SJCRH30 (cell line): ENCODE results near the gene DAO. TPM values are rescaled to one million over a fixed set of nuclear protein-coding genes. Genes with fewer than 3 reads are reported as not detected.
"Not testable (repeated sequence)": the region's sequence is repeated elsewhere in the genome, so short reads cannot be mapped to it uniquely, and the experiment has no call there.

Experiments
- DNase-seq, 2 experiments: peaks; one replicate each; pipeline ENCODE4 v3.0.0-alpha.2; 2015 to 2020
- H3K27ac ChIP-seq: fragments of 250-450 bp; sonication (Bioruptor Pico); 2 replicates; pipeline ENCODE4 v1.5.1; 2020; ENCODE audit warnings: mild to moderate bottlenecking, moderate library complexity
- H3K27me3 ChIP-seq: fragments of 250-450 bp; sonication (Bioruptor Pico); 2 replicates; pipeline ENCODE4 v1.5.1; 2020; ENCODE audit warnings: mild to moderate bottlenecking, moderate library complexity
- H3K36me3 ChIP-seq: fragments of 250-450 bp; sonication (Bioruptor Pico); 2 replicates; pipeline ENCODE4 v1.5.1; 2020; ENCODE audit warnings: mild to moderate bottlenecking, moderate library complexity
- H3K4me1 ChIP-seq: fragments of 250-450 bp; sonication (Bioruptor Pico); 2 replicates; pipeline ENCODE4 v1.5.1; 2020; ENCODE audit warnings: mild to moderate bottlenecking, moderate library complexity
- H3K4me3 ChIP-seq: fragments of 250-450 bp; sonication (Bioruptor Pico); 2 replicates; pipeline ENCODE4 v1.5.1; 2020; ENCODE audit warnings: mild to moderate bottlenecking, moderate library complexity
- H3K9me3 ChIP-seq: fragments of 250-450 bp; sonication (Bioruptor Pico); replicated peaks from 2 replicates; pipeline ENCODE4 v1.5.1; 2020; ENCODE audit warnings: mild to moderate bottlenecking, moderate library complexity
- total RNA-seq: library from RNA; depleted of rRNA; stranded (reverse); fragments of >200 nt; shearing (Covaris generic); gene quantifications from 2 replicates; pipeline ENCODE4 v1.2.3, GENCODE V29; 2014

DAO gene
- total RNA-seq, 1 experiment from 2014 or later, result not detected

DNA sequence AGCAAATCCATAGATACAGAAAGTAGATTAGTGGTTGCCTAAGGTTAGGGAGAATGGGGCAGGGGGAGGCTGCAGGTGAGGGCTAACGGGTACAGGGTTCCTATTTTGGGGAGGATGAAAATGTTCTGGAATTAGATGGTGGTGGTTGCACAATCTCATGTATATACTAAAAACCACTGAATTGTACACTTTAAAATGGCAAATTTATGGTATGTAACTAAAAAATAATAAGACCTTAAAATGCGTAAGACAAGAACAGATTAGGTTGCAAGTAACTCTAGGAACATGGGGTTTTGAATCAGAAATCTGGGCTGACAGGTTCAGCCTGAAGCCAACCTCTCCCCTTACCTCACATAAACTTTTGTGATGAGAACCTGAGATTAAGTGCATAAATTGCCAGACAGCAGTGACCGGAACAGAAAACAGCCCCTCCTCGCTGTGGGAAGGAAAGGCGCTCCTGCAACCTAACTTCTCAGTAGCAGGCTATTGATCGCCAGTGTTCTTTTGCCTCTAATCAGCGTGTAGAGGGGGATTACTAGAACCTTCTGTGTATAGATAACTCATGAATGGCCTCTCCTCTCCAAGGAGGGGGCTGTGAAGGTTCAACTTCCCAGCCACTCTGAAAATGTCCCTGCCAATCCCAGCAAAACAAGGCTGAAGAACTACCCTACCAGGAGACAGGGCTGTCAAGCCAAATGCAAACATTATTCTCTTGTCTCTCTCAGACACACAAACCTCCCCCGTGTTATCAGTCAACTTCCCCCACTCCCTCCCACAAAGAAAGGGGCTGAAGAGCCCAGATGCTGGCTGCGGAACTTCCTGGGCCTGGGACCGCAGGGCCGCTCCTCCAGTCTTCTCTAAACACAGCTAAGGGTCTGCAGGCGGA is 24.4 kb upstream of the DAO start:
- Histone ChIP-seq H3K4me1 (peaks cover 2% of the 10 kb centered on the region; the same call in 1 of the 2 replicates), H3K36me3 (peaks cover 5% of the 10 kb centered on the region; the same call in 1 of the 2 replicates), H3K9me3 (0 out of 2 replicates have a peak, but pooled peaks cover 4% of the 10 kb centered on the region), H3K4me3 (no peak overlapping the region), H3K27me3 (no peaks in the 10 kb centered on the region), H3K27ac (no peak overlapping the region)
- no peak for DNase-seq

DNA sequence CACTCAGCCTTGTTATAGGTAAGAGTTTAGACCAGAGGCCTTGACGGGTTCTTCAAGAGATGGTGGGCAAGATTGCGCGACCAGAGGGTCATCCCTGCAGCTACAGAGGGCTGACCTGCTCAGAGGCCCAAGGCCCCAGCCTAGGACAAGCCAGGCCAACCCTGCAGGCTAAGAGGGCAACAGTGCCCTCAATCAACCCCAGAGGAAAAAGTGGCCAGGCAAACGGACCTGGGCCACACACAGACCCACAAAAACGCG is 23.8 kb upstream of the DAO start:
- Histone ChIP-seq H3K4me1 (peaks cover 2% of the 10 kb centered on the region; the same call in 1 of the 2 replicates), H3K4me3 (peak overlapping the region; percentile 86), H3K9me3 (0 out of 2 replicates have a peak, but pooled peaks cover 4% of the 10 kb centered on the region), H3K27me3 (no peaks in the 10 kb centered on the region), H3K36me3 (peaks cover 5% of the 10 kb centered on the region; the same call in 1 of the 2 replicates), H3K27ac (no peak overlapping the region)
- no peak for DNase-seq

DNA sequence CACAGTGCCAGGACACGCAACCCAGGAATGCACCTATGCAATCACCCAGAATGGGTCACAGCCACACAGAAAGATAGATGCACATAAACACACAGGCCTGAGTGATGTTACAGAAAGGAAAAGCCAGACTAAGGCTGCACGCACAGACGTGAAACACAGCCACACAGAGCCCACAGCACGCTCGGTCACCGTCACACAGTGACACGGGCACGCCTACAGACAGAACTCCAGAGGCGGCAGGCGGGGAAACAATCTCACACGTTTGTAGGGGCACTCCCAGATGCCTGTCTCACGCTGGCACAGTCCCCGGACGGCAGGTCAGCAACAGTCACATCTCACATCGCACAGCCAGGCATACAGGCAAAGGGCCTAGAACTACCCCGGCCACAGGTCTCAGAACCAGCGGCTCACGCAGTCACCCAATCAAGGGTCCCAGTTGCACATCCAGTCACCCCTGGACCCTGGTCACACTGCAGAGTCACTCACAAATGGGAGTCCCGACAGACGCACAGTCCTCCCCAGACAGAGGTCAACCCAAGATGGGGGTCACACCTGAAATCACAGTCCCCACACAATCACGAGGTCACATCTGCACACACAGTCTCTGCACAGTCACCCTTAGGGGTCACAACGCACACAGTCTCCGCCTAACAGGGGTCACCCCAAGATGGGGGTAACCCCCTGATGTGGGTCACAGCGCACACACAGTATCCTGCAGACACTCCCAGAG is 23.3 kb upstream of the DAO start:
- H3K4me3 ChIP-seq, result peak overlapping the region; percentile 86
- H3K27me3 ChIP-seq, result no peaks in the 10 kb centered on the region
- peak overlapping the region; percentile 60 for H3K27ac ChIP-seq
- H3K36me3 ChIP-seq, result peaks cover 3% of the 10 kb centered on the region; the same call in 1 of the 2 replicates
- 0 out of 2 replicates have a peak, but pooled peaks cover 4% of the 10 kb centered on the region for H3K9me3 ChIP-seq
- DNase-seq, result peak in 1 of 2 experiments; percentile 17
- peaks cover 2% of the 10 kb centered on the region; the same call in 1 of the 2 replicates for H3K4me1 ChIP-seq

DNA sequence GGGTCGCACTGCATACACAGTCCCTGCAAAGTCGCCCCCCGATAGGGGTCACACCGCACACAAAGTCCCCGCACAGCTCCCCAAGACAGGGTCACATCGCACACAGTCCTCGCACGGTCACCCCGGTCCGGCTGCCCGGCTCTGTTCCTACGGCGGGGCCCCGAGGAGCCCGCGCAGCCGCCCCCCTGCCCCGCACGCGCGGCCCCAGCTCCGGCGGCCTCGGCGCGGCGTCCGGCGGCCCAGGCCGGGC is 22.8 kb upstream of the DAO start:
- Histone ChIP-seq H3K27me3 (no peaks in the 10 kb centered on the region), H3K9me3 (0 out of 2 replicates have a peak, but pooled peaks cover 4% of the 10 kb centered on the region), H3K27ac (peak overlapping the region; percentile 60), H3K4me3 (peak overlapping the region; percentile 86), H3K36me3 (0 out of 2 replicates have a peak, but pooled peaks cover 3% of the 10 kb centered on the region), H3K4me1 (peaks cover 2% of the 10 kb centered on the region; the same call in 1 of the 2 replicates)
- DNase-seq, result no peak

DNA sequence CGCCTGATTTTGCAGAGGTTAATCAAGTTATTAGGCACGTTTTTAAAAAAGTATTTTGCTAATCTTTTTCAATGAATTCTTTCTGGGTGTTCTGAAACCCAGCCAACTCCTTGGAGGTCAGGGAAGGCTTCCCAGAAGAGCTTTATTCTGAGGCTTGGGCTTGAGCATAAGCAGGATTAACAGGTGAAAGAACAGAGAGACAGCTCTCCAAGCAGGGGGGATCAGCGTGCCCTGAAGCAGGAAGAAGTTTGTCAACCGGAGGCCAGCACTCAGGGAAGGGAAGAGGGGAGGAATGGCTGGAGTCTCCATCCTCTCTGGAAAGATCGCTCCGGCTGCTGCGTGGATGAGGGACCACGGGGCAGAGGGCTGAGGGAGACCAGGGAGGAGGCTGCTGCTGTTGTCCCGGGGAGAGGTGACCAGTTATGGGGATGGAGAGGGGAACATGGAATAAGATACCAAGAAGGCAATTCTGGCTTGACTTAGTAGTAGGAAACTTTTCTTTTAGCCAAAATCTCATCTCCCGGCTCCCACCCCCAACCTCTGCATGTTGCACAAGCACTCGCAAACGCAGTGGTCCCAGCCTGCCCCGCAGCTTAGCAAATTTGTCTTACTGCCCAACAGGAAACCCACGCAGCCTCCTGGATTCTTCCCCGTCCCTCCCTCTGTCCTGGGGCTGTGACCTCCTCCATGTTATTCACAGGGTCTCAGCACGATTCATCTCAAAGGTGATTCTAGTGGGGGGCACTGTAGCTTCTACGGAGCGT is 21.4 kb upstream of the DAO start:
- peak; percentile 17 to 42 for DNase-seq
- Histone ChIP-seq H3K9me3 (0 out of 2 replicates have a peak, but pooled peaks cover 4% of the 10 kb centered on the region), H3K27ac (no peak overlapping the region; the same call in 1 of the 2 replicates), H3K4me3 (peak overlapping the region; percentile 86), H3K36me3 (no peaks in the 10 kb centered on the region), H3K27me3 (no peaks in the 10 kb centered on the region), H3K4me1 (peaks cover 2% of the 10 kb centered on the region; the same call in 1 of the 2 replicates)

DNA sequence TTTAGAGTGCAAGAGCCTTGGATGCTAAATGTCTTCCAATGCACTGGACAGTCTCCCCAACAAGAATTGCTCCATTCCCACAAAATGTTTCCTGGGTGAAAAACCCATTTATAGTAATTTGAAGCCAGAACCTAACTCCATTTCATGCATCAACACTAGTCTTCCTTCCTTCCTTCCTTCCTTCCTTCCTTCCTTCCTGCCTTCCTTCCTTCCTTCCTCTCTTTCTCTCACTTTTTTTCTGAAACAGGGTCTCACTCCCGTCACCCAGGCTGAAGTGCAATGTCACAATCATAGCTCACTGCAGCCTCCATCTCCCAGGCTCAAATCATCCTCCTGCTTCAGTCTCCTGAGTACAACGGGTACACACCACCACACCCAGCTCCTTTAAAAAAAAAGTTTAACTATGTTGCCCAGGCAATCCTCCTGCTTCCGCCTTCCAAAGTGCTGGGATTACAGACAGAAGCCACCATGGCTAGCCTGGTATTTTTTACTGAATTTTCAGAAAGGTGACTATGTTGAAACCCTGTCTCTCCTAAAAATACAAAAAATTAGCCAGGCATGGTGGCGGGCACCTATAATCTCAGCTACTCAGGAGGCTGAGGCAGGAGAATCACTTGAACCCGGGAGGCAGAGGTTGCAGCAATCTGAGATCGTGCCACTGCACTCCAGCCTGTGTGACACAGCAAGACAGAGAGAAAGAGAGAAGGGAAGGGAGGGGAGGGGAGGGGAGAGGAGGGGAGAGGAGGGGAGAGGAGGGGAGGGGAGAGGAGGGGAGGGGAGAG is 20.6 kb upstream of the DAO start:
- not testable (repeated sequence) for H3K27me3 ChIP-seq, H3K36me3 ChIP-seq, H3K9me3 ChIP-seq, H3K27ac ChIP-seq, DNase-seq, H3K4me1 ChIP-seq
- peak overlapping the region; percentile 86; the same call in 1 of the 2 replicates for H3K4me3 ChIP-seq

DNA sequence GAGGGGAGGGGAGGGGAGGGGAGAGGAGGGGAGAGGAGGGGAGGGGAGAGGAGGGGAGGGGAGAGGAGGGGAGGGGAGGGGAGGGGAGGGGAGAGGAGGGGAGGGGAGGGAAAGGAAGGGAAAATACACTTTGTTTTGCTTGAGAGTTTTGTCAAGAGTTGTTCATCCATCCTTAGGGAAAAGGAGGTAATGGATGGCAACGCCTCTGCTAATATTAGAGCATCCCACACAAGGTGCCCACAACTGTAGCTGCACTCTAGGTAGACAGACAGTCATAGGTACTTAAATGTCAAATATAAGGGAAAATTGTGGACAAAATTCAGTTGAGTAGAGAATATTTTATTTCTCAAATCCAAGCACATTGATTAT is 20.0 kb upstream of the DAO start:
- Histone ChIP-seq H3K36me3 (no peaks in the 10 kb centered on the region), H3K4me3 (no peak overlapping the region), H3K9me3 (0 out of 2 replicates have a peak, but pooled peaks cover 3% of the 10 kb centered on the region), H3K27ac (no peak overlapping the region), H3K27me3 (no peaks in the 10 kb centered on the region), H3K4me1 (peaks cover 2% of the 10 kb centered on the region; the same call in 1 of the 2 replicates)
- no peak for DNase-seq

DNA sequence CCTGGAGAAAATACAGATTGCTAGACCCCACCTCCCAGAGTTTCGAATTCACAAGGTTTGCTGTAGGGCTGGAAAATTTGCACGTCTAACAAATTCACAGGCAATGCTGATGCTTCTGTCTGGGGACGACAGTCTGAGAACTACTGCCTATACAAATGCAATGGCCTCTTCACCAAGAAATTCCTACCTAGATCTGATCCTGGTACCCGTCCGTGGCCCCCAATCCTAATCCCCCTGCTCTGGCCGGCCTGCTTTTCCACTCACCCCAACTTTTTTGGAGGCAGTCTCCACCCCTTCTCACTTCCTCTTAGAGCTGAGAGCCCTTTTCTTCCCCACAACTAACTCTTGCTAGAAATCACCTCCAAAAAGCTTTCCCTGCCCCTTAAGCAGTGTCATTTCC is 19.4 kb upstream of the DAO start:
- Histone ChIP-seq H3K27ac (no peak overlapping the region), H3K9me3 (no peaks in the 10 kb centered on the region), H3K27me3 (no peaks in the 10 kb centered on the region), H3K4me1 (peaks cover 2% of the 10 kb centered on the region; the same call in 1 of the 2 replicates), H3K36me3 (no peaks in the 10 kb centered on the region), H3K4me3 (no peak overlapping the region)
- DNase-seq, result no peak

DNA sequence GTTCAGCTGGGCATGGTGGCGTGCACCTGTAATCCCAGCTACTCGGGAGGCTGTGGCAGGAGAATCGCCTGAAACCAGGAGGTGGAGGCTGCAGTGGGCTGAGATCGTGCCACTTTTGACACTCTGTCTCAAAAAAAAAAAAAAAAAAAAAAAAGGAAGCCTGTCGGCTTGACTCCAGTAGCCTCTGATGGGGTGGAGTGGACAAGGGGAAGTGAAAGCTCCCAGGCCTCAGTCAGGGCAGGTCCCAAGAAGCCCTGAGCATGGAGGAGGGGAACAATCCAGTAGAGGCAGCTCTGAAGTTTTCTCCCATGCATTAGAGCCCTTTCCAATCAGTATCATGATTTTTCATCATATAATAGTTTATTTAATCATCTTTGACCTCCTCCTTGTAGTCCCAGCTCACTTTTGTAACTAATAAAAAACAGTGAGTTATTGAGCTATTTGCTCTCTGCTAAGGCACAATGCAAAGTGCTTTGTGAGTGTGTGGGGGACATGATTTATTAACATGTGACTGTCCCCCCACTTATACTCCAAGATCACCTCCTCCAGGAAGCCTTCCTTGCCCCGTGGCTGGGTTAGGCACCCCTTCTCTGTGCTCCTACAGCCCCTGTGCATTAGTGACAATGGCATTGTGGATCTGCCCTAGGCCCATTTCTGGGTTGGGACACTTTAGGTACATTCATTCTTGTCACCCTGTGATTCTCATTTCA is 17.9 kb upstream of the DAO start:
- Histone ChIP-seq H3K4me3 (no peak overlapping the region), H3K27ac (no peak overlapping the region), H3K36me3 (no peaks in the 10 kb centered on the region), H3K9me3 (no peaks in the 10 kb centered on the region), H3K4me1 (no peaks in the 10 kb centered on the region), H3K27me3 (no peaks in the 10 kb centered on the region)
- DNase-seq, result no peak

DNA sequence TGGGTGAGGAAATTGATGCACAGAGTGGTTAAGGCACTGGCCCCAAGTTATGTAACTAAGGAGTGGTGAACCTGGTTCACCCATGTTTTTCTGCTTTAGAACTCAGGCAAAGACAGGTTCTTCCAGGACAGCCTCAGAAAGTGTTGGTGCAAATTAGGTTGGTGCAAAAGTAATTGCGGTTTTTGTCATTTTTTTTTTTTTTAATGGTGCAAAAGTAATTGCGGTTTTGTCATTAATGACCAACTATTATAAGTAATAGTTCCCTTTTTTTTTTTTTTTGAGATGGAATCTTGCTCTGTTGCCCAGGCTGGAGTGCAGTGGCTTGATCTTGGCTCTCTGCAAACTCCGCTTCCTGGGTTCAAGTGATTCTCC is 17.3 kb upstream of the DAO start:
- Histone ChIP-seq H3K4me1 (no peaks in the 10 kb centered on the region), H3K9me3 (no peaks in the 10 kb centered on the region), H3K36me3 (no peaks in the 10 kb centered on the region), H3K4me3 (no peak overlapping the region), H3K27ac (no peak overlapping the region), H3K27me3 (no peaks in the 10 kb centered on the region)
- DNase-seq, result no peak

DNA sequence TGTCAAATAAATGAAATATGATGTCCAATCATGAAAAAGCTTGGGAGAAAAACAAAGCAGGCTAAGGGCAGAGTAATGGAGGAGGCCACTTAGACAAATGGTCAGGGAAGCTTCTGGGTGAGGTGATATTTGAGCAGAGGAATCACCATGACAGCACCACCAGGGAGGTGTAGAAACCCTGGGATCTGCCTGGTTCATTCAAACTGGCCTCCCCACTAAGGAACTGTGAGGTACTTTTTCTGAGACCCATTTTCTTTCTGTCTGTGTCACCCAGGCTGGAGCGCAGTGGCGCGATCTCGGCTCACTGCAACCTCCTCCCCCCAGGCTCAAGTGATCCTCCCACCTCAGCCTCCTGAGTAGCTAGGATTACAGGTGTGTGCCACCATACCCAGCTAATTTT is 14.7 kb upstream of the DAO start:
- H3K36me3 ChIP-seq, result no peaks in the 10 kb centered on the region
- H3K9me3 ChIP-seq, result no peaks in the 10 kb centered on the region
- no peaks in the 10 kb centered on the region for H3K27me3 ChIP-seq
- H3K4me1 ChIP-seq, result no peaks in the 10 kb centered on the region
- H3K27ac ChIP-seq, result no peak overlapping the region
- H3K4me3 ChIP-seq, result no peak overlapping the region
- DNase-seq, result no peak

DNA sequence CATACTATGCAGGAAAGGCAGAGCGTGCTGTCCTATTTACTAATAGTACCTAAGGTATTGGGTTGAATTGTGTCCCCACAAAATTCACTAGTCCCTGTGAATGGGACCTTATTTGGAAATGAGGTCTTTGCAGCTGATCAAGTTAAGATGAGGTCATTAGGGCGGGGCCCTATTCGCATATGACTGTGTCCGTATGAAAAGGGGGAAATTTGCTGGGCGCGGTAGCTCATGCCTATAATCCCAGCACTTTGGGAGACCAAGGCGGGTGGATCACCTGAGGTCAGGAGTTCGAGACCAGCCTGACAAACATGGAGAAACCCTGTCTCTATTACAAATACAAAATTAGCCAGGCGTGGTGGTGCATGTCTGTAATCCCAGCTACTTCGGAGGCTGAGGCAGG is 13.8 kb upstream of the DAO start:
- H3K27ac ChIP-seq, H3K4me3 ChIP-seq, H3K9me3 ChIP-seq, H3K27me3 ChIP-seq, H3K36me3 ChIP-seq, DNase-seq, H3K4me1 ChIP-seq: not testable (repeated sequence)

DNA sequence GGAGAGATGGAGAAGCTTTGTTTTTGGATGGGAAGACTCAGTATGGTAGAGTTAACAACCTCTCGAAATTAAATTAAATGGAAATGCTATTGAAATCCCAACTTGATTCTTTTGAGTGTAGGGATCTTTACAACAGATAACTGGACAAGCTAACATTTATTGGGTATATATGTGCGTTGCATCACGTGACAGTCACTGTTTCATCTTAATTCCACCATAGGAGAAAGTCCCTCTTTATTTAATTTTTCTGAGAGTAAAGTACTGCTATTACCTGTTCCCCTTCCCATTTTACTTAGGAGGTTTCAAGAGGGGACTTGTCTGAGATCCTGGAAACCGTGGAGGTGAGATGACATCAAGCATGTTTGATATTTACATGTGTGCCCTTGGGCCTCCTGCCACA is 11.1 kb upstream of the DAO start:
- Histone ChIP-seq H3K9me3 (no peaks in the 10 kb centered on the region), H3K27ac (no peak overlapping the region), H3K4me1 (no peaks in the 10 kb centered on the region), H3K36me3 (no peaks in the 10 kb centered on the region), H3K4me3 (no peak overlapping the region), H3K27me3 (no peaks in the 10 kb centered on the region)
- DNase-seq, result no peak

DNA sequence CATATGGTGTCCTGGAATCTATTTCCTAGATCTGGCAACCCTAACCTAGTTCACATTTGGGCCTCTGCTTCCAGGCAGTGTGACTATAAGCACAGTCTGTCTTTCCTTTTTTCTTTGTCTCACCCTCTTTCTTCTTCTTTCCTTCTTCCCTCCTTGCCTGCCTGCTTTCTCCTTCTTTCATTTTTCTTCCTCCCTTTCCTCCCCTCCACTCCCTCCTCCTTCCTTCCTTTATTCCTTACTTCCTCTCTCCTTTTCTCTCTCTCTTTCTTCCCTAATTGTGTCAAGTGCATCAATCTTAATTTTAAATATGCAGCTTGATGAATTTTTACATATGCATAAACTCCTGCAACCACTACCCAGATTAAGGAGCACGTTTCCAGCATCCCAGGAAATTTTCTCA is 4.6 kb upstream of the DAO start:
- Histone ChIP-seq H3K4me1 (no peaks in the 10 kb centered on the region), H3K9me3 (no peaks in the 10 kb centered on the region; the same call in 1 of the 2 replicates), H3K27ac (no peak overlapping the region), H3K36me3 (no peaks in the 10 kb centered on the region), H3K4me3 (no peak overlapping the region), H3K27me3 (no peaks in the 10 kb centered on the region; the same call in 1 of the 2 replicates)
- DNase-seq, result no peak
